A172 (cell line): ENCODE data around the gene GRK3. TPM values are rescaled to one million over a fixed set of nuclear protein-coding genes. Genes with fewer than 3 reads are reported as not detected.
"Not testable (repeated sequence)": the region's sequence is repeated elsewhere in the genome, so short reads cannot be mapped to it uniquely, and the experiment has no call there.

Experiments used
- DNase-seq: peaks from one replicate; pipeline ENCODE4 v3.0.0-alpha.2; 2015; ENCODE audit warnings: low spot score
- total RNA-seq: library from RNA; depleted of rRNA; stranded (reverse); fragments of >200 nt; shearing (Covaris generic); gene quantifications from 2 replicates; pipeline ENCODE4 v1.2.3, GENCODE V29; 2014

The GRK3 gene
- total RNA-seq, 1 experiment from 2014 or later, result 1.4 TPM

DNA sequence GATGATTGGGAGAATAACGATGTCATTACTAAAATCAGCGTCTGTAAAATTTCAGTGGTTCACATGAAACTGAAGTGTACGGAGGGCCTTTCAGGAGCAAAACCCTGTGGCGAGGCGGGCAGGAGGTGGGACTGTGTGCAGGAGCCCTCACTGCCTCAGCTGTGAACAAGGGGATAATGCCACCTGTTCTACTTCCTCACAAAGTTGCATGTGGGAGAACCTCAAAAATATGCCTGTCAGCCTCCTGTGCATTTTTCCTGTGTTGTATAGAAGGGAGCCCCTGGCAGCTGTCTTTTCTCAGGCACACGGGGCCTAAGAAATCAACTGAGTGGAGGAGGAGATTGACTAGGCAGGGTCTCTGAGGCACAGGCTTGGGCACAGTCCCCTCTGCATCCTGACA, 134.5 kb downstream of the GRK3 start:
- DNase-seq, result no peak

DNA sequence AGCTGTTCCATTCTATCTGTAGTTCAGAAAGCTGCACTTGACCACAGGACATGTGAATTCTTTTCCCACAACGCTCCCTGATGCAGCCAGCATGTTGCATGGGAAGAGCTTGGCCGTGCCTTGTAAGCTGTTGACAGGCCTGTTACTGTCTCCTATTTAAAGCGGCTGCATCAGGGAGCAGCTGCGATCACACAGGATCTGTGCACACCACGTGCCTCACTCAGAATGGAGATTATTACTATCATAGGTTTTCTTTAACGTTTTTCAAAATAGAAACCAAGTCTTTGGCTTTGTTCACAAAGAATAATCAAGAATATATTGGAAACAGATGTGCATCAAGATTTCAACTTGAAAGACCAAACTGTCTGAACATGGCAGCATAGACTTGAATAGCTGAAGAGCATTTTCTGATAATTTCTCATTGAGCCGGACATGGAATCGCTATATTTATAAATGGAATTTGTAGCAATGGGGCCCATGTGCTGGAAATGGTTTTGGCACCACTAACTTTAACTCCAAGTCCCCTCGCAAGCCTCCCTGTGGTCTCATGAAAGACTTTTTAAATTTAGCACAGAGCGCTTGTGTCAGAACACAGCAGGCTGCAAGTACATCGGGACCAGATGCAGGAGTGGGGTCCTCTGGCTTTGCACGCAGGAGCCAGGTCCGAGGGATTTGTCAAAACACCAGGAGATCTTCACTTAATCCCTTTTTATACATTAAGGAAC, 136.7 kb downstream of the GRK3 start:
- DNase-seq, result no peak

DNA sequence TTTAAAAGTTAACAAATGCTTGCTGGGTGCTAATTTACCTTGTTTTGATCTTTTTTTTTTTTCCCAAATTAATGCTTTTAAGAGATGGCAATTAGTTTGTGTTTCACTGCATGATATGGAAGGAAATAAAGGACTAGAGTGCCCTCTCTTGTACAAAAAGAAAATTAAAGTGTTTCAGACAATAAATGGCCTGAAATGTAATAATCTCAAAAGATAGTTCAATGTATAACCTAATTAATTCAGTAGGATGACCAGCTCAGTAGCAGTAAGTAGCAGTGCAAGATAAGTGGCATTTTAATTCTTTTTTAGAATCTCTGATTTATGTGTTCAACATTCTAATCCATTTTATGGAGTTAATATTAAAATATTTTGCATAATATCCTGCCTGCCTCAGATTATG, 137.6 kb downstream of the GRK3 start:
- peak; percentile 4 for DNase-seq

- DNase-seq, result no peak
These were observed 138.2 kb downstream of the GRK3 start for GRCh38 chr22:25702571-25703167.

DNA sequence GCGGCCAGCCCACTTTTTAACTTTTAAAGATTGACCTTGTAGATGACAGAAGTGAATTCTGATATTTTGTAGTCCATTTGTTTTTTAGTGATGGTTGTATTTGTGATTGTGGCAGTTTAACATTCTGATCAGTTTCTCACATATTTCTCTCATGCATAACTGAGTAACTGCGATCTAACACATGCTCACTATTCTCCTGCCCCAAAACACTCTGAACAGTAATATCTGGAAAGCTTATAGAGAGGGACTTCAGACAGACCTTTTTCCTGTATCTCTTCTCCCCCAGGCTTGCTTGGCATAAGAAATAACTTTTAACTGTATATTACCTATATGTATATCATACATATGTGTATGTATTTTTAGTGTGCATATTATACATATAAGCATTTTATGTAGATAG, 140.2 kb downstream of the GRK3 start:
- DNase-seq, result no peak

DNA sequence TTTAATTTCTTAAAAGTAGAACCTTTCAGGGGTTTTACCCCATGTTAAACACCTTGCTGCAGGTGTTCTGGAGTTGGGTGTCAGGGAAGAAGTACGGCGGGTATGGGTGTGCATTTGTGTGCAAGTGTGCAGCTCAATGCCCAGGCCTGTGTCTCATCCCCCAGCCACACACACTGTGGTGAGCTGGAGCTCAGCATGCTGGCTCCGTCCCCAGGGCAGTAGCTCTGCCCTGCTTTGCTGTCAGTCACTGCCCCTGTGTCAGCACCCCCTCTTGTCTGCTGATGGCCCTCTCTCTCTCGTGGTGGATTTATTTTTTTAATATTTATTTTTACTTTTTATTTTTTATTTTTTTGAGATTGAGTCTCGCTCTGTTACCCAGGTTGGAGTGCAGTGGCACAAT, 141.7 kb downstream of the GRK3 start:
- no peak for DNase-seq

GRCh38 chr22:25708430-25708829, 144.0 kb downstream of the GRK3 start:
- not testable (repeated sequence) for DNase-seq

DNA sequence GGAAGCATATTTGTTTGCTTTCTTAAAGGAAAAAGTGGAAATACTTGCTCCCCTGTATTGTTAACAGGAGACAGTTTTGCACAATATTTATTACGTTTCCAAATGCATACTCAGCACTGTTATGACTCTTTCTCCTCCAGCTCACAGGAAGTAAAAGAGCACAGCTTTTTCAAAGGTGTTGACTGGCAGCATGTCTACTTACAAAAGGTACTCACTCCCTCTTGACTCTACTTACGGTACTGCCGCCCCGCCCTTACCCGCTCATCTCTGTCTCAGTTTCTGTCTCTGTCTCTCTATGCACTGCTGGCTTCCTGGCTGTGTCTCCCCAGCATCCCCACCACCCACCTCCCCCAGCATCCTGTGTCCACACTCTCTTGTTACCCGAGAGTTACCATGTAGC, 145.3 kb downstream of the GRK3 start:
- DNase-seq, result no peak

- DNase-seq, result no peak
These were observed 146.0 kb downstream of the GRK3 start for GRCh38 chr22:25710501-25710900.

GRCh38 chr22:25711491-25711890, 147.0 kb downstream of the GRK3 start:
- DNase-seq, result no peak

DNA sequence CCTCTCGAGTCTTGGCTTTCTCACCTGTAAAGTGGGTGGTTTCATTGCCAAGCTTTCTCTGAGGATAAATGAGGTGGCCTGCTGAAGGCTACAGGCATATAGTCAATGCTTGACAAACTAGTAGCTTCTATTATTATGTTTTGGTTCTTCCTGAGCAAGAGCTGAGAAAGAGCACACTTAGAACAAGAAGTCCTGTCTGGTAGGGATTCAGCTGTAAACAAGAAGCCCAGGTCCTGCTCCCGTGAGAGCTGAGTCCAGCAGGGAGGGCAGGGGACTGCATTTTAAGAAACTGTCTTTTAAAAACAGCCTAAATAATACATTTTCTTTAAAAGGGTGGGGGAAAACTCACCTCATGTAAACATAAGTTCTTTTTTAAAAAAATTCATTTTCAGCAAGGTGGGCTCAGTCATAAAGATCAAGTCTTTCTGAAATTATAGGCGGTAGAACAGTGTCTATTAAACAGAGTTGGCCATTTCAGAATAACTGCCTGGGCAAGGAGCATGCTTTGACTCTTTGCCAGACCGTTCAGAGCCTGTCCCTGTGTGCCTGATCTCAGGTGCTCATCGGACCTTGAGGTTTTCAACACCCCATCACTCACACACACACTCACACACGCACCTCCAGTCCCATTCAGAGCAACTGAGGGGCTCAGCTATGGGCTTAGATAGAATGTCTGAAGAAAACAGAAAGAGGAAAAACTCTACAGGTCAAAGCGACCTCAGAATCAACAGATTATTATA, 148.4 kb downstream of the GRK3 start:
- no peak for DNase-seq

- no peak for DNase-seq
These were observed 149.6 kb downstream of the GRK3 start for GRCh38 chr22:25714070-25714469.

- no peak for DNase-seq
These were observed 150.3 kb downstream of the GRK3 start for GRCh38 chr22:25714739-25715138.

DNA sequence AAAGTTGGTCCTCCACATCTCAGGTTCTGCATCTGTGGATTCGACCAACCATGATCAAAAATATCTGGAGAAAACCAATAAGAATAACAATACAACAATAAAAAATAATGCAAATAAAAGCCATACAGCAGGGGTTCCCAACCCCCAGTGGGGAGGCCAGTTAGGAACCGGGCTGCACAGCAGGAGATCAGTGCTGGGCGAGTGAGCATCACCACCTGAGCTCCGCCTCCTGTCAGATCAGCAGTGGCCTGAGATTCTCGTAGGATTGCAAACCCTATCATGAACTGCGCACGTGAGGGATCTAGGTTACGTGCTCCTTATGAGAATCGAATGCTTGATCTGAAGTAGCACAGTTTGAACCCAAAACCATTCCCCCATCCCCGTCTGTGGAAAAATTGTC, 152.2 kb downstream of the GRK3 start:
- DNase-seq, result no peak

GRCh38 chr22:25718135-25718840, 153.8 kb downstream of the GRK3 start:
- DNase-seq, result no peak

- no peak for DNase-seq
These were observed 157.7 kb downstream of the GRK3 start for GRCh38 chr22:25722223-25722622.

DNA sequence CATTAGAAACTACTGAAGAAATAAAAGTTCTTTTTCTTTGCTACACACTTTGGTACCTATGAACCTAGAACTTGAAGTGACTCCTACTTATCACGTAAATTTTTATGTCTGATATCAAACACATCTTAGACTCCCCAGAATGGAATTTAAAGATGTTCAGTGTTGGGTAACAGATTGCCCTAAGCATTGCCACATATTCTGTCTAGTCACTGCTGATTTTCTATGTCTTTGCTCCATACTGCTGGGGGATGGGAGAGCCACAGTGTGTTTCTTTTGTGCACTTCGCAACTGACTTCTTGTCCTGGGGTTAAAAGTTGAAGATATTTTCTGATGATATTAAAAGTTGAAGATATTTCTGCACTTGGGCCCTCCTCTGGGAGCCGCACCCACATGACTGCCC, 158.2 kb downstream of the GRK3 start:
- no peak for DNase-seq

- no peak for DNase-seq
These were observed 161.8 kb downstream of the GRK3 start for GRCh38 chr22:25726241-25726640.

DNA sequence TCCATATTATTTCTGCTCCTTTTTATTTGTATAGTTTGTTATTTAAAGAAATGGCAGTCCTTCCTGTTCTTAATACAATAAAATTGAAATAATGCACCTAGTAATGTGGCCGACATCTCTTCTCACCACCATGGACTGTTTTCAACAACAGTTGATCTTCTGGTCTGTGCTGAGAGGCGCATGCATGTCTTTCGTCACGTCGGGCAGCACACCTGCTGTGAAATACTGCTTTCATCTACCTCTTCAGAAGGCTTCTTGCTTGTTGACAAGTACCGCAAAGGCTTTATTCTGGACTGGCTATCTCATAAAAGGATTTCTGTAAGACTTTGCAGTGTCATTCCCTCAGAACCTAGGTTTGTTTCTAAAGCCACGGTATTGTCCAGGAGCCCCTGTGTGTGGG, 163.6 kb downstream of the GRK3 start:
- DNase-seq, result no peak

DNA sequence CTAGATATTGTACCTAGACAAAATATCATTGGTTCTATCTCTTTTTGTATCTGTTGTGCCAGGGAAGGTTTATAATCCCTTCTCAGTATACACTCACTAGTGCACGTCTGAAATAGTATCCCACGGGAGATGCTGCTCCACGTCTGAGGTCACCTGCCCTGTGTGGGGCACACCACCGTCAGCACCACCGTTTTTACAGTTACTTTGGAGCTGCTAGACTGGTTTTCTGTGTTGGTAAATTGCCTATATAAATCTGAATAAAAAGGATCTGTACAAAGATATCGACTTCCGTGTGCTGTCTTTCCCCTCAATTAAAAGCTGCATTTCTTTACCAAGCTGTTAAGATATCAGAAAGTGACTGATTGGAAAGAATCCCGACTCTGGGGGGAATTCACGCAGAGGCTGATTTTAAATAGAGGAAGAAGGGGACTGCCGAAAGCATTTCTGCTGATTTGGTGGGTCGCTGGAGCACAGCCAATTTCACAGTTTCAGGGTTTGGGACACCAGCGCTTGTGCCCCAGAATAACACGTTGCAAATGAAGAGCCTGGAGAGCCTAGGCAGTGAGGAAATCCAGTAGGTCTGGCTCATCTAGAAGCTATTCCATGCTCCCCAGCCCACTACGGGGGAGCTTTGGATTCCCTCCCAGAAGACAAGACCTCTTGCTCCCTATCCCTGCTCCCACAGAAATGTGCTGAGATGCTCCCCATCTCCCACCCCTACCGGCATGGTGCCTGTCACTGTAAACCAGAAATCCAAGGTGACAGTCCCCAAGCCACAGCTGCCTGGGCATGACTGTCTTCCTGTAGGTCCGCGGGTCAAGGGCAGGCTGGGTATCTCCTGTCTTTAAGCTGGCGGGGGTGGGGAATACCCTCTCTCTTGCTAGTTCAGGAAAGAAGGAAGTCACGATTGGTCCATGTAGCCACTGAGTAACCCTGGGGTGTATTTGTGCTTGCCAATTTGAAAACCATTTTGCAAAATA, 164.8 kb downstream of the GRK3 start:
- no peak for DNase-seq

DNA sequence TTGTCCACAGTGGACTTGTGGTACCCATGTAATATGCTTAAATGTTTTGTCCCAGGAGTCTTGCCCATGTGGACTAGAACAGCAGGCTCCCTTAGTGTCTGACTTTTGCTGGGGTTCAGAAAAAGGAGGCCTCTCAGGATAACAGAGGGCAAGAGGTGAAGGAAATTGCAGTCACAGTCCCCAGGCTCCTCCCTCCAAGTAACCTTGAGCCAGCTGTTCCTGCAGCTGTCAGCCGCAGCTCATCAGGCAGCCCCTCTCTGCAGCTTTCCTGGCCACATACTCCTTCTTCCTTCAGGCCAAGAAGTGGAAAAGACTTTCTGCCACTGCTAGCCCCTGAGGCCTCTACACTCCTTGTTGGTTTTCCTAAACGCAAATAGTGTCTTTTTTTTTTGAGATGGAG, 171.2 kb downstream of the GRK3 start:
- DNase-seq, result no peak
